ENCODE results near the gene MTM1.

DNA sequence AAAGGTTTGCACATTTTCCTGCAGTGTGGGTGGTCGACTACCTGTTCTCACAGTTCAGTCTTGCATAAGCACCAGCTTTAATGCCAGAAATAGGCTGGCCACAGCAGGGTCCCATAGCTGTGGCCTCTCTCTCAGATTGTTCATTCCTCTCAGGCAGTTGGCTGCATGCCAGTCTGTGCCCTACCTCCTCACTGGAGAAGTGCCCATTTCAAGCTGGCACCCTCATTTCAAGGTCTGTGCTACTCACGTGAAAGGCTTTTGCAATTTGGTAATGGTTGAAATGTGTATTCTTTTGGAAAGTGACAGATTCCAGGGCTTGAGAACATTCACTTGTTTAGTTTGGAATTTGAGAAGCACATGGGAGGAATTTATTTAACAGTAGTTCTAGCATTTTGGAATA is 95.9 kb downstream of the MTM1 start:
- TF ChIP-seq POLR2A (IDR thresholded peaks at IDR 0.05), result no peak
- TF ChIP-seq, protein P1, sequence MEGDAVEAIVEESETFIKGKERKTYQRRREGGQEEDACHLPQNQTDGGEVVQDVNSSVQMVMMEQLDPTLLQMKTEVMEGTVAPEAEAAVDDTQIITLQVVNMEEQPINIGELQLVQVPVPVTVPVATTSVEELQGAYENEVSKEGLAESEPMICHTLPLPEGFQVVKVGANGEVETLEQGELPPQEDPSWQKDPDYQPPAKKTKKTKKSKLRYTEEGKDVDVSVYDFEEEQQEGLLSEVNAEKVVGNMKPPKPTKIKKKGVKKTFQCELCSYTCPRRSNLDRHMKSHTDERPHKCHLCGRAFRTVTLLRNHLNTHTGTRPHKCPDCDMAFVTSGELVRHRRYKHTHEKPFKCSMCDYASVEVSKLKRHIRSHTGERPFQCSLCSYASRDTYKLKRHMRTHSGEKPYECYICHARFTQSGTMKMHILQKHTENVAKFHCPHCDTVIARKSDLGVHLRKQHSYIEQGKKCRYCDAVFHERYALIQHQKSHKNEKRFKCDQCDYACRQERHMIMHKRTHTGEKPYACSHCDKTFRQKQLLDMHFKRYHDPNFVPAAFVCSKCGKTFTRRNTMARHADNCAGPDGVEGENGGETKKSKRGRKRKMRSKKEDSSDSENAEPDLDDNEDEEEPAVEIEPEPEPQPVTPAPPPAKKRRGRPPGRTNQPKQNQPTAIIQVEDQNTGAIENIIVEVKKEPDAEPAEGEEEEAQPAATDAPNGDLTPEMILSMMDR (IDR thresholded peaks at IDR 0.05), result no peak
